ENCODE results near the gene SRGN.

The SRGN gene

DNA sequence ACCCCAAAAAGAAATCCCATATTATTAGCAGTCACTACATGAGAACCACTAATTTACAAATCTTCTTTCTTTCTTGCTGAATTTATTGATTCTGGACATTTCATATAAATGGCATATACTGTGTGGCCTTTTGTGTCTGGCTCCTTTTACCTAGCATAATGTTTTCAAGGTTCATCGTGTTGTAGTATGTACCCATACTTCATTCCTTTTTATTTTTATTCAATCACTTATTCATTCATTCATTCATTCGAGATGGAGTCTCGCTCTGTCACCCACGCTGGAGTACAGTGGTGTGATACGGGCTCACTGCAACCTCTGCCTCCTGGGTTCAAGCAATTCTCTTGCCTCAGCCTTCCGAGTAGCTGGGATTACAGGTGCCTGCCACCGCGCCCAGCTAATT, 58.0 kb downstream of the SRGN start:
- H3K36me3 ChIP-seq (ENCODE audit: low read depth) = 0 out of 2 replicates have a peak, but pooled peaks cover 4% of the 10 kb centered on the region

DNA sequence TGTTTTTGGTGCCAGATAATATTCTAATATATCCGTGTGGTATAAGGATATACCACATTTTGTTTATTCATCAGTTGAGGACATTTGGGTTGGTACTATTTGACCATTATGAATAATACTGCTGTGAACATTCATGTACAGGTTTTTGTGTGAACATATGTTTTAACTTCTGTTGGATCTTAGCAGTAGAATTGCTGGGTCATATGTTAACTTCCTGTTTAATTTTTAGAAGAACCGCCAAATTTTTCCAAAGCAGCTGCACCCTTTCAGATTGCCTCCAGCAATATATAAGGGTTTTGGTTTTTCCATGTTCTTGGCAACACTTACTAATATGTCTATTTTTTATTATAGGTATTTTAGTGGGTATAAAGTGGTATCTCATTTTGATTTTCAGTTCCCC, 58.9 kb downstream of the SRGN start:
- no peak overlapping the region for H3K4me3 ChIP-seq (ENCODE audit: severe bottlenecking)
- DNase-seq (ENCODE audit: low spot score) (no peak), ATAC-seq (ENCODE audit: low read depth) (no peak)
- no peaks in the 10 kb centered on the region for H3K4me1 ChIP-seq (ENCODE audit: insufficient read depth, poor library complexity, severe bottlenecking)
- H3K9me3 ChIP-seq (ENCODE audit: severe bottlenecking) = no peaks in the 10 kb centered on the region
- no peak for TF ChIP-seq CTCF (IDR thresholded peaks at IDR 0.05; ENCODE audit: poor library complexity, severe bottlenecking)
- H3K27ac ChIP-seq (ENCODE audit: poor library complexity, severe bottlenecking) = no peak overlapping the region
- H3K27me3 ChIP-seq (ENCODE audit: insufficient read depth, poor library complexity, severe bottlenecking) = no peaks in the 10 kb centered on the region
- 0 out of 2 replicates have a peak, but pooled peaks cover 4% of the 10 kb centered on the region for H3K36me3 ChIP-seq (ENCODE audit: low read depth)

More for the DNA sequence above, 58.0 kb downstream of the SRGN start:
- DNase-seq (ENCODE audit: low spot score) = no peak
- no peak overlapping the region for H3K27ac ChIP-seq (ENCODE audit: poor library complexity, severe bottlenecking)
- H3K27me3 ChIP-seq (ENCODE audit: insufficient read depth, poor library complexity, severe bottlenecking) = no peaks in the 10 kb centered on the region
- no peak overlapping the region for H3K4me3 ChIP-seq (ENCODE audit: severe bottlenecking)
- H3K9me3 ChIP-seq (ENCODE audit: severe bottlenecking) = no peaks in the 10 kb centered on the region
- TF ChIP-seq CTCF (IDR thresholded peaks at IDR 0.05; ENCODE audit: poor library complexity, severe bottlenecking) = no peak
- no peak for ATAC-seq (ENCODE audit: low read depth)
- no peaks in the 10 kb centered on the region for H3K4me1 ChIP-seq (ENCODE audit: insufficient read depth, poor library complexity, severe bottlenecking)

DNA sequence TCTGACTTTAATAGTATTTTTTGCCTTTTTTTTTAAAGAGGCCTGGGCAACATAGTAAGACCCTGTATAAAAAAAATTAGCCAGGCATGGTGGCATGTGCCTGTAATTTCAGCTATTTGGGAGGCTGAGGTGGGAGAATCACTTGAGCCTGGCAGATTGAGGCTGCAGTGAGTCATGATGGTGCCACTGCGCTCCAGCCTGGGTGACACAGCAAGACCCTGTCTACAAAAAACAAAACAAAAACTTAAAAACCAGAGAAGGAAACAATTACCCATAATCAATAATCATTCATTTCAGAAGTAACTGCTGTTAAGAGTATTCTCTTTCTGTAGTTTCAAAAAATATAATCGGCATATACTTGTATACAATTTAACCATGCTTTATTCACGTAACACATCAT, 64.1 kb downstream of the SRGN start:
- H3K4me3 ChIP-seq (ENCODE audit: severe bottlenecking) = no peak overlapping the region
- no peaks in the 10 kb centered on the region for H3K9me3 ChIP-seq (ENCODE audit: severe bottlenecking)
- H3K4me1 ChIP-seq (ENCODE audit: insufficient read depth, poor library complexity, severe bottlenecking) = peaks cover 14% of the 10 kb centered on the region
- ATAC-seq (ENCODE audit: low read depth) (no peak), DNase-seq (ENCODE audit: low spot score) (no peak)
- peaks cover 1% of the 10 kb centered on the region for H3K36me3 ChIP-seq (ENCODE audit: low read depth)
- no peak overlapping the region for H3K27ac ChIP-seq (ENCODE audit: poor library complexity, severe bottlenecking)
- TF ChIP-seq CTCF (IDR thresholded peaks at IDR 0.05; ENCODE audit: poor library complexity, severe bottlenecking) = no peak
- H3K27me3 ChIP-seq (ENCODE audit: insufficient read depth, poor library complexity, severe bottlenecking) = no peaks in the 10 kb centered on the region

DNA sequence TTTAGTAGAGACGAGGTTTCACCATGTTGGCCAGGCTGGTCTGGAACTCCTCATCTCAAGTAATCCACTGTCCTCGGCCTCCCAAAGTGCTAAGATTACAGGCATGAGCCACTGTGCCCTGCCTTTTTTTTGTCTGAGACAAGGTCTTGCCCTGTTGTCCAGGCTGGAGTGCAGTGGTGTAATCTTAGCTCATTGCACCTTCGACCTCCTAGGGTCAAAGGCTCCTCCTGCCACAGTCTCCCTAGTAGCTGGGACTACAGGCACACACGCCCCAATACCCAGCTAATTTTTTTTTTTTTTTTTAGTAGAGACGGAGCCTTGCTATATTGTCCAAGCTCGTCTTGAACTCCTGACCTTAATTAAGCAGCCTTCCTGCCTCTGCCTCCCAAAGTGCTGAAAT, 65.3 kb downstream of the SRGN start:
- Histone ChIP-seq H3K4me3 (ENCODE audit: severe bottlenecking) (no peak overlapping the region), H3K27me3 (ENCODE audit: insufficient read depth, poor library complexity, severe bottlenecking) (no peaks in the 10 kb centered on the region), H3K36me3 (ENCODE audit: low read depth) (peaks cover 10% of the 10 kb centered on the region), H3K9me3 (ENCODE audit: severe bottlenecking) (no peaks in the 10 kb centered on the region), H3K4me1 (ENCODE audit: insufficient read depth, poor library complexity, severe bottlenecking) (peaks cover 14% of the 10 kb centered on the region), H3K27ac (ENCODE audit: poor library complexity, severe bottlenecking) (no peak overlapping the region)
- no peak for DNase-seq (ENCODE audit: low spot score)
- no peak for ATAC-seq (ENCODE audit: low read depth)
- no peak for TF ChIP-seq CTCF (IDR thresholded peaks at IDR 0.05; ENCODE audit: poor library complexity, severe bottlenecking)
